ENCODE measurements around the gene PCSK1. TPM values are rescaled to one million over a fixed set of nuclear protein-coding genes. Genes with fewer than 3 reads are reported as not detected.

PCSK1 gene
- total and polyA plus RNA-seq, 8 donors: 2.3 to 33.0 (median 10.5) TPM

DNA sequence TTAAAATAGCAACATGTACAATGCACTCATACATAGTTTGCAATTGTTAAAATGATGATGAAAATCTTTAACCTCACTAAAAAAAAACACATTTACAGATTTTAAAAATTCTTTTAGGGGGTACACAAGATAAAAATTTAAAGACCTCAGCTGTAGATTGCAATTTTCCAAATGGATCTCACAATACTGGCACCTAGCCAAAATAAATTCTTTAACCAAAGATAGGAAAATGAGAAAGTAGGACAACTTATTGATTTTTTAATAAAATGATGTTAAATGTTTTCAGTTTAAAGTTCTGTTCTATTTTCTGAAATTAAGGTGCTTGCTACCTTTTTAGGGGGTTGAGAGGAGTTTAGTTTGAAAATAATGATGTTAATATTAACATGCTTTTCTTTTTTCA is 90.0 kb downstream of the PCSK1 start:
- DNase-seq (no peak), FAIRE-seq (no peak), ATAC-seq (no peak)
- intact Hi-C loops (cut with DNase I): no loop called here
- Histone ChIP-seq H3K27ac (no peak overlapping the region), H3K9me3 (no peaks in the 10 kb centered on the region), H3K27me3 (no peaks in the 10 kb centered on the region), H3K36me3 (no peaks in the 10 kb centered on the region), H3K4me3 (no peak overlapping the region), H3K4me1 (peaks cover 29 to 45% (median 44%) of the 10 kb centered on the region in 3 donors)
- TF ChIP-seq, protein P1, sequence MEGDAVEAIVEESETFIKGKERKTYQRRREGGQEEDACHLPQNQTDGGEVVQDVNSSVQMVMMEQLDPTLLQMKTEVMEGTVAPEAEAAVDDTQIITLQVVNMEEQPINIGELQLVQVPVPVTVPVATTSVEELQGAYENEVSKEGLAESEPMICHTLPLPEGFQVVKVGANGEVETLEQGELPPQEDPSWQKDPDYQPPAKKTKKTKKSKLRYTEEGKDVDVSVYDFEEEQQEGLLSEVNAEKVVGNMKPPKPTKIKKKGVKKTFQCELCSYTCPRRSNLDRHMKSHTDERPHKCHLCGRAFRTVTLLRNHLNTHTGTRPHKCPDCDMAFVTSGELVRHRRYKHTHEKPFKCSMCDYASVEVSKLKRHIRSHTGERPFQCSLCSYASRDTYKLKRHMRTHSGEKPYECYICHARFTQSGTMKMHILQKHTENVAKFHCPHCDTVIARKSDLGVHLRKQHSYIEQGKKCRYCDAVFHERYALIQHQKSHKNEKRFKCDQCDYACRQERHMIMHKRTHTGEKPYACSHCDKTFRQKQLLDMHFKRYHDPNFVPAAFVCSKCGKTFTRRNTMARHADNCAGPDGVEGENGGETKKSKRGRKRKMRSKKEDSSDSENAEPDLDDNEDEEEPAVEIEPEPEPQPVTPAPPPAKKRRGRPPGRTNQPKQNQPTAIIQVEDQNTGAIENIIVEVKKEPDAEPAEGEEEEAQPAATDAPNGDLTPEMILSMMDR (IDR thresholded peaks at IDR 0.05): no peak

DNA sequence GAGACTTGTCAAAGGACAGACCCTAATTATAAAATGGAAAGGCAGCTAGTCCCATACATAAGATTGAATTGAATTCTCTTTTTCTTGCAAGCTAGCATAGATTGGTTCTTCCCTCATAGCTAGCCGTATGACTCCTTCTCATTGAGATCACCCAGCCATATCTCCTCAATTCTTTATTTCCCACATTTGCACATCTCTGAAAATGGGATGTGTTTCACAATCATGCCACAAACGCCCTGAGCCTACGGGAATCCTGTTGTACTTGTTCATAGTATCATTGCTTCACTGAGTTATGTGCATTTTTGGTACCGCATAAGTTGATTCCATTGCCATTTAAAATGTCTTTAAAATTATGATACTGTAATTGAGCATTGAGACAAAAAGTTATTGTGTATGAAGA is 90.5 kb downstream of the PCSK1 start:
- Histone ChIP-seq H3K27me3 (no peaks in the 10 kb centered on the region), H3K9me3 (no peaks in the 10 kb centered on the region), H3K4me1 (peaks cover 34 to 50% (median 49%) of the 10 kb centered on the region in 3 donors), H3K36me3 (no peaks in the 10 kb centered on the region), H3K4me3 (no peak overlapping the region), H3K27ac (no peak overlapping the region)
- ATAC-seq: no peak
- no peak for DNase-seq
- FAIRE-seq: no peak
- TF ChIP-seq, protein P1 (IDR thresholded peaks at IDR 0.05): no peak
- intact Hi-C loops (cut with DNase I): no loop called here
- WGBS, 2 donors: 85 to 91% methylated on average over 4 of the region's 4 CpGs

Other genes starting within 250 kb of the PCSK1 start
- 100 to 1,000 TPM in 1 of 6 donors, 10 to 100 TPM in 5; 56.4 to 100 (median 68.1) TPM for gene CAST, start 229.1 kb upstream of the PCSK1 start, total RNA-seq
- gene CAST, start 229.1 kb upstream of the PCSK1 start, polyA plus RNA-seq: 10 to 100 TPM; 26.5 to 37.5 TPM

Data from pancreas (tissue), 10 donors.